Spleen (tissue), 11 donors: Measurements from ENCODE around the gene CFD. TPM values are rescaled to one million over a fixed set of nuclear protein-coding genes. Genes with fewer than 3 reads are reported as not detected.

Experiments used
- DNase-seq: peaks from one replicate; pipeline ENCODE4 v3.0.0-alpha.2; 2020
- H3K27ac ChIP-seq, 8 donors: fragments of 200-600 bp; sonication (generic) in 7 of 8; 1 replicate in 4 of 8; 2 replicates in 4 of 8; pipeline versions ENCODE4 v1.5.0 to v1.8.0; 2016 to 2021; ENCODE audit warnings: inconsistent platforms in 4 of 8, mild to moderate bottlenecking in 4 of 8, moderate library complexity in 1 of 8
- H3K27me3 ChIP-seq, 7 donors: fragments of 200-600 bp; sonication (generic) in 6 of 7; replicated peaks in 1 of 7; 1 replicate in 4 of 7; 2 replicates in 3 of 7; pipeline versions ENCODE4 v1.5.0 to v1.8.0; 2016 to 2021; ENCODE audit warnings: inconsistent platforms in 3 of 7, mild to moderate bottlenecking in 1 of 7
- H3K36me3 ChIP-seq, 6 donors: fragments of 200-600 bp; sonication (generic) in 5 of 6; 1 replicate in 4 of 6; 2 replicates in 2 of 6; pipeline versions ENCODE4 v1.5.0 to v1.8.0; 2016 to 2021; ENCODE audit warnings: inconsistent platforms in 2 of 6
- H3K4me1 ChIP-seq, 6 donors: fragments of 200-600 bp; sonication (generic) in 5 of 6; 1 replicate in 3 of 6; 2 replicates in 3 of 6; pipeline versions ENCODE4 v1.5.0 to v1.8.0; 2016 to 2021; ENCODE audit warnings: inconsistent platforms in 3 of 6
- H3K4me3 ChIP-seq, 8 donors: fragments of 200-600 bp; sonication (generic) in 7 of 8; 1 replicate in 4 of 8; 2 replicates in 4 of 8; pipeline versions ENCODE4 v1.5.0 to v1.8.0; 2016 to 2021; ENCODE audit warnings: inconsistent platforms in 4 of 8, mild to moderate bottlenecking in 4 of 8, moderate library complexity in 2 of 8
- H3K9me3 ChIP-seq, 8 donors: fragments of 200-600 bp; sonication (generic) in 7 of 8; 1 replicate in 4 of 8; 2 replicates in 4 of 8; pipeline versions ENCODE4 v1.5.0 to v1.8.0; 2016 to 2021; ENCODE audit warnings: inconsistent platforms in 4 of 8
- CTCF ChIP-seq, 11 experiments: fragments of 200-600 bp in 7 of 11; fragments of 450-650 bp in 4 of 11; sonication (generic) in 4 of 11; IDR thresholded peaks in 8 of 11; conservative IDR thresholded peaks in 3 of 11; 1 replicate in 7 of 11; 2 replicates in 4 of 11; pipeline versions ENCODE4 v1.4.0 to v1.8.0; 2016 to 2021; ENCODE audit warnings: antibody characterized with exemption in 11 of 11, inconsistent platforms in 4 of 11, mild to moderate bottlenecking in 1 of 11
- POLR2A ChIP-seq, 3 donors: fragments of 450-650 bp; IDR thresholded peaks; one replicate each; pipeline ENCODE4 v1.5.1; 2017; ENCODE audit warnings: antibody characterized with exemption in 3 of 3, mild to moderate bottlenecking in 1 of 3
- POLR2AphosphoS5 ChIP-seq, 3 donors: sonication (generic); formaldehyde crosslinking; IDR thresholded peaks; one replicate each; pipeline ENCODE4 v1.5.1; 2017; ENCODE audit warnings: antibody characterized with exemption in 3 of 3
- WGBS, 5 donors: extraction: QIAGEN DNeasy Blood & Tissue Kit in 3 of 5; methylation state at CpG; one replicate each; pipeline versions ENCODE4 v1.1.5 to v1.1.7; 2013 to 2018; 5-methylcytosine and 5-hydroxymethylcytosine counted together
- intact Hi-C: fragments of 100-400 bp; cut with DNase I; formaldehyde crosslinking; loops from one replicate; pipeline ENCODE4 v1.15.0; 2023; ENCODE audit warnings: low total_unique reads
- polyA plus RNA-seq, 3 donors: library from polyadenylated mRNA; stranded (reverse); fragments of 200-250 nt; gene quantifications; one replicate each; pipeline ENCODE4 v1.2.1, GENCODE V29; 2013
- total RNA-seq, 7 donors: library from RNA; depleted of rRNA in 3 of 7; stranded (reverse); fragments of >200 nt in 3 of 7; fragmentation: NEBNext Ultra II Directional in 4 of 7; extraction: Animal tissue kit (Norgen Biotek cat#: 25700) in 4 of 7; gene quantifications; one replicate each; pipeline versions ENCODE4 v1.1.0 to v1.2.1, GENCODE V29; 2016 to 2021
- donor health status: healthy with polysubstance abuse.
- donor health status: DM: no; HTN: no; CAD: no; lungs with moderate emphysema.
- donor health status: DM: no; HTN: no; CAD: no.
- donor health status: Bipolar disorder and iron deficiency.
- donor health status: healthy.
- donor health status: DM: no; HTN: no; CAD: no.
- donor health status: DM: yes; HTN: yes; CAD: no.

CFD gene
- total and polyA plus RNA-seq, 10 donors: 6.6 to 59.5 (median 24.2) TPM

DNA sequence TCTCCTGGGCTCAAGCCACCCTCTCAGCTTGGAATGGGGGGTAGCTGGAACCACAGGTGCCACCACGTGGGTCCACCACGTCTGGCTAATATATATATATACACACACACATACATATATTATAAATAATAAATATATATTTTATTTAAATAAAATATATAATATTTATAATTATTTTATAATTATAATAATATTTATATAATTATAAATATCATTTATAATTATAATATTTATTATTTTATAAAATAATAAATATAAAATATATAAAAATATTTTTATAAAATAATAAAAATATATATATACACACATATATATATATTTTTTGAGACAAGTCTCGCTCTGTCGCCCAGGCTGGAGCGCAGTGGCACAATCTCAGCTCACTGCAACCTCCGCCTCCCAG is 4.9 kb upstream of the CFD start:
- Histone ChIP-seq H3K36me3 (no peaks in the 10 kb centered on the region), H3K9me3 (no peaks in the 10 kb centered on the region), H3K4me3 (no peak overlapping the region), H3K27me3 (peaks cover 0 to 78% (median 29%) of the 10 kb centered on the region in 7 donors), H3K27ac (no peak overlapping the region), H3K4me1 (peaks cover 0 to 55% (median 24%) of the 10 kb centered on the region in 6 donors)
- DNase-seq: no peak
- TF ChIP-seq POLR2A (IDR thresholded peaks at IDR 0.05): no peak
- no peak for TF ChIP-seq CTCF (IDR thresholded peaks at IDR 0.05 in 8 of 11, conservative IDR thresholded peaks at IDR 0.05 in 3 of 11)
- no peak for TF ChIP-seq POLR2AphosphoS5 (IDR thresholded peaks at IDR 0.05)
- WGBS, 5 donors: 60 to 74% (median 68%) methylated on average over 6 of the region's 6 CpGs
- intact Hi-C loops: loop anchor here (10.0 kb wide), 1 partner anchor 80 kb away; no protein-coding TSS in a partner anchor

GRCh38 chr19:855142-855541 is 4.3 kb upstream of the CFD start:
- TF ChIP-seq POLR2AphosphoS5 (IDR thresholded peaks at IDR 0.05) (no peak), POLR2A (IDR thresholded peaks at IDR 0.05) (no peak), CTCF (IDR thresholded peaks at IDR 0.05 in 8 of 11, conservative IDR thresholded peaks at IDR 0.05 in 3 of 11) (no peak)
- intact Hi-C loops: loop anchor here (10.0 kb wide), 1 partner anchor 80 kb away; no protein-coding TSS in a partner anchor
- Histone ChIP-seq H3K27ac (no peak overlapping the region), H3K9me3 (no peaks in the 10 kb centered on the region), H3K27me3 (peaks cover 0 to 78% (median 32%) of the 10 kb centered on the region in 7 donors), H3K36me3 (no peaks in the 10 kb centered on the region), H3K4me3 (no peak overlapping the region), H3K4me1 (peaks cover 0 to 59% (median 29%) of the 10 kb centered on the region in 6 donors)
- 76 to 90% (median 82%) methylated on average over 9 to 12 of the region's 12 CpGs for WGBS, 5 donors
- DNase-seq: no peak

DNA sequence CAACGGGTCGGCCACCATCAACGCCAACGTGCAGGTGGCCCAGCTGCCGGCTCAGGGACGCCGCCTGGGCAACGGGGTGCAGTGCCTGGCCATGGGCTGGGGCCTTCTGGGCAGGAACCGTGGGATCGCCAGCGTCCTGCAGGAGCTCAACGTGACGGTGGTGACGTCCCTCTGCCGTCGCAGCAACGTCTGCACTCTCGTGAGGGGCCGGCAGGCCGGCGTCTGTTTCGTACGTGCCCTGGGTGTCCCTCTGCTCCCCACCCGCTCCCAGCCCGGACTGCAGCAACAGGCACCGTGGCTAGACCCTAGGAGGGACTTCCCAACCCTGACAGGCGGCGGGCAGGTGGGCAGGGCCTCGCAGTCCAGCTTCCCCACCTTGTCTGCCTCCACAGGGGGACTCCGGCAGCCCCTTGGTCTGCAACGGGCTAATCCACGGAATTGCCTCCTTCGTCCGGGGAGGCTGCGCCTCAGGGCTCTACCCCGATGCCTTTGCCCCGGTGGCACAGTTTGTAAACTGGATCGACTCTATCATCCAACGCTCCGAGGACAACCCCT is 3.8 kb upstream of the CFD start:
- DNase-seq: no peak
- 62 to 83% (median 76%) methylated on average over 9 to 40 of the region's 40 CpGs for WGBS, 5 donors
- intact Hi-C loops: loop anchor here (10.0 kb wide), 1 partner anchor 81 kb away; no protein-coding TSS in a partner anchor
- Histone ChIP-seq H3K4me3 (no peak overlapping the region), H3K4me1 (peaks cover 0 to 59% (median 30%) of the 10 kb centered on the region in 6 donors), H3K9me3 (no peaks in the 10 kb centered on the region), H3K27me3 (peaks cover 0 to 78% (median 37%) of the 10 kb centered on the region in 7 donors), H3K36me3 (no peaks in the 10 kb centered on the region), H3K27ac (no peak overlapping the region)
- TF ChIP-seq CTCF (IDR thresholded peaks at IDR 0.05 in 8 of 11, conservative IDR thresholded peaks at IDR 0.05 in 3 of 11): no peak
- no peak for TF ChIP-seq POLR2A (IDR thresholded peaks at IDR 0.05)
- TF ChIP-seq POLR2AphosphoS5 (IDR thresholded peaks at IDR 0.05): no peak

DNA sequence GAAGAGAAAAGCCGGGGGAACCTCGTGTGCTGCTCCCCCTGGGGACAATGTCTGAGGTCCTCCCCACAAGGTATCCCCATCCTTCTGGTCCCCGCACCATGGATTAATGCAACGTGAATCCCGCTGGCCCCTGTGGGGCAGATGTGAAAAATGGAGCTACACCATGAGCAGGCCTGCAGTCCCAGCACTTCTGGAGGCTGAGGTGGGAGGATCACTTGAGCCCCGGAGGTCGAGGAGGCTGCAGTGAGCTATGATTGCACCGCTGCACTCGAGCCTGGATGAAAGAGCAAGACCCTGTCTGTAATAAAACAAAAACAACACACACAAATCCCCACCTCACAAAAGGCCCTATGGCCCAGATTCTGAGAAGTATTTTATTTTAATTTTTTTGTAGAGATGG is 1.2 kb upstream of the CFD start:
- peaks cover 0 to 78% (median 21%) of the 10 kb centered on the region in 7 donors for H3K27me3 ChIP-seq
- intact Hi-C loops: loop anchor here (10.0 kb wide), 1 partner anchor 83 kb away; no protein-coding TSS in a partner anchor
- 76 to 81% (median 79%) methylated on average over 9 of the region's 9 CpGs for whole genome bisulfite sequencing, 5 donors

More for the DNA sequence above, 1.2 kb upstream of the CFD start:
- peaks cover 7 to 57% (median 38%) of the 10 kb centered on the region in 6 donors for H3K4me1 ChIP-seq
- no peaks in the 10 kb centered on the region for H3K36me3 ChIP-seq
- no peak overlapping the region for H3K4me3 ChIP-seq
- TF ChIP-seq POLR2A (IDR thresholded peaks at IDR 0.05) (no peak), CTCF (IDR thresholded peaks at IDR 0.05 in 8 of 11, conservative IDR thresholded peaks at IDR 0.05 in 3 of 11) (no peak), POLR2AphosphoS5 (IDR thresholded peaks at IDR 0.05) (no peak)
- H3K9me3 ChIP-seq: no peaks in the 10 kb centered on the region
- peak overlapping the region in 1 of 8 donors; percentile 73 for H3K27ac ChIP-seq
- DNase-seq: no peak
